Inferior parietal cortex (tissue), 1 donor: ENCODE data around the gene IRF9.

Source experiments
- DNase-seq: peaks from one replicate; pipeline ENCODE4 v3.0.0-alpha.2; 2016; ENCODE audit errors: extremely low spot score

Gene IRF9

GRCh38 chr14:24160850-24161804 is at the start of gene IRF9:
Gene IRF9, plus strand, starts transcription at chr14:24161265. Its CDS starts 880 bp downstream, at chr14:24162145.
- peak; percentile 97 for DNase-seq

- no peak for DNase-seq
These were observed 47.7 kb upstream of the IRF9 start for GRCh38 chr14:24113379-24113800.

GRCh38 chr14:24113801-24114531 is 47.1 kb upstream of the IRF9 start:
- DNase-seq: peak; percentile 89

GRCh38 chr14:24114532-24115421 is 46.3 kb upstream of the IRF9 start, which contains the start of the genes DCAF11 and NRL:
Gene DCAF11, plus strand, starts transcription at chr14:24114777. Its CDS starts 818 bp downstream, at chr14:24115595.
Gene NRL, minus strand, starts transcription at chr14:24114949. Its CDS starts 32,101 bp downstream, at chr14:24082848.
- peak; percentile 98 for DNase-seq

GRCh38 chr14:24115422-24116127 is 45.5 kb upstream of the IRF9 start:
- no peak for DNase-seq

- DNase-seq: no peak
These were observed 44.8 kb upstream of the IRF9 start for GRCh38 chr14:24116128-24116814.

- DNase-seq: no peak
These were observed 43.9 kb upstream of the IRF9 start for GRCh38 chr14:24117179-24117578.

GRCh38 chr14:24119691-24120090 is 41.4 kb upstream of the IRF9 start:
- DNase-seq: no peak

- no peak for DNase-seq
These were observed 39.9 kb upstream of the IRF9 start for GRCh38 chr14:24121210-24121609.

GRCh38 chr14:24122416-24122815 is 38.6 kb upstream of the IRF9 start:
- DNase-seq: no peak

- no peak for DNase-seq
These were observed 38.2 kb upstream of the IRF9 start for GRCh38 chr14:24122898-24123297.

- DNase-seq: no peak
These were observed 37.3 kb upstream of the IRF9 start for GRCh38 chr14:24123424-24124417.

- no peak for DNase-seq
These were observed 34.1 kb upstream of the IRF9 start for GRCh38 chr14:24126939-24127338.

- no peak for DNase-seq
These were observed 33.4 kb upstream of the IRF9 start for GRCh38 chr14:24127673-24128072.

- no peak for DNase-seq
These were observed 31.6 kb upstream of the IRF9 start for GRCh38 chr14:24129410-24129998.

- DNase-seq: no peak
These were observed 30.7 kb upstream of the IRF9 start, which contains the start of gene FITM1 for GRCh38 chr14:24130380-24130716. Gene FITM1, plus strand, starts transcription at chr14:24130659. Its CDS starts 905 bp downstream, at chr14:24131564.

- DNase-seq: no peak
These were observed 30.1 kb upstream of the IRF9 start for GRCh38 chr14:24130717-24131548.

GRCh38 chr14:24131549-24131966 is 29.5 kb upstream of the IRF9 start:
- DNase-seq: no peak
